ENCODE measurements around the gene LMF1.

The LMF1 gene

DNA sequence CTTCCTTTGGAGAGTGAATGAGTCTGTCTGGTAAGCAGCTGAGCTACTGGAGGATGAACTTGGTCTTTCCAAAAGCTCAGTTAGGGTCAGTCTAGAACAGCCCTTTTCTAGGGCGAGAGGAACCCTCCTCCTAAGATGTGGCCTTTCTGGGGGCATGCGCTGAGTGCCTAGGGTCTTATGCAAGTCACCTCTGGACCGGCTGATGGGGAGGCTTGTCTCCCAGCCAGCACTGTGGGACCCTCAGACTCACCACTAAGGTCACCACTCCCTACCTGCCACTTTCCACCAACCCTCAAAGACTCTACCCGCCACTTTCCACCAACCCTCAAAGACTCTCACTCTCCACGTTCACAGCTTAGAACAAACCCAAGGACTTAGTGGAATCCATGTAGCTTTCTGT lies 26.8 kb downstream of the LMF1 start:
- Histone ChIP-seq H3K79me2 (ENCODE audit: control insufficient read depth, low read length) (no peaks in the 10 kb centered on the region), H3K9me2 (replicated peaks; ENCODE audit: control insufficient read depth, low read length) (no peaks in the 10 kb centered on the region), H3K4me3 (ENCODE audit: low read length) (no peak overlapping the region), H3K4me1 (ENCODE audit: control insufficient read depth, low read length) (peaks cover 4% of the 10 kb centered on the region; the same call in 1 of the 2 replicates), H3K36me3 (ENCODE audit: control insufficient read depth, low read length) (peaks cover 17% of the 10 kb centered on the region), H3K4me2 (ENCODE audit: low read length) (no peak overlapping the region), H3K9me3 (ENCODE audit: control insufficient read depth, insufficient read depth, low read length) (peaks cover 22% of the 10 kb centered on the region), H4K20me1 (ENCODE audit: control insufficient read depth, insufficient read depth, low read depth, low read length) (no peaks in the 10 kb centered on the region), H3F3A (ENCODE audit: control insufficient read depth, insufficient read depth) (no peaks in the 10 kb centered on the region), H3K27ac (ENCODE audit: low read depth, low read length) (no peak overlapping the region), H3K27me3 (ENCODE audit: control insufficient read depth, low read length) (no peaks in the 10 kb centered on the region)
- TF ChIP-seq, protein P1, sequence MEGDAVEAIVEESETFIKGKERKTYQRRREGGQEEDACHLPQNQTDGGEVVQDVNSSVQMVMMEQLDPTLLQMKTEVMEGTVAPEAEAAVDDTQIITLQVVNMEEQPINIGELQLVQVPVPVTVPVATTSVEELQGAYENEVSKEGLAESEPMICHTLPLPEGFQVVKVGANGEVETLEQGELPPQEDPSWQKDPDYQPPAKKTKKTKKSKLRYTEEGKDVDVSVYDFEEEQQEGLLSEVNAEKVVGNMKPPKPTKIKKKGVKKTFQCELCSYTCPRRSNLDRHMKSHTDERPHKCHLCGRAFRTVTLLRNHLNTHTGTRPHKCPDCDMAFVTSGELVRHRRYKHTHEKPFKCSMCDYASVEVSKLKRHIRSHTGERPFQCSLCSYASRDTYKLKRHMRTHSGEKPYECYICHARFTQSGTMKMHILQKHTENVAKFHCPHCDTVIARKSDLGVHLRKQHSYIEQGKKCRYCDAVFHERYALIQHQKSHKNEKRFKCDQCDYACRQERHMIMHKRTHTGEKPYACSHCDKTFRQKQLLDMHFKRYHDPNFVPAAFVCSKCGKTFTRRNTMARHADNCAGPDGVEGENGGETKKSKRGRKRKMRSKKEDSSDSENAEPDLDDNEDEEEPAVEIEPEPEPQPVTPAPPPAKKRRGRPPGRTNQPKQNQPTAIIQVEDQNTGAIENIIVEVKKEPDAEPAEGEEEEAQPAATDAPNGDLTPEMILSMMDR (IDR thresholded peaks at IDR 0.05; ENCODE audit: low read depth, low read length, poor library complexity, severe bottlenecking): no peak
- no peak for TF ChIP-seq EZH2phosphoT487 (IDR thresholded peaks at IDR 0.05; ENCODE audit: borderline replicate concordance, low read length)

DNA sequence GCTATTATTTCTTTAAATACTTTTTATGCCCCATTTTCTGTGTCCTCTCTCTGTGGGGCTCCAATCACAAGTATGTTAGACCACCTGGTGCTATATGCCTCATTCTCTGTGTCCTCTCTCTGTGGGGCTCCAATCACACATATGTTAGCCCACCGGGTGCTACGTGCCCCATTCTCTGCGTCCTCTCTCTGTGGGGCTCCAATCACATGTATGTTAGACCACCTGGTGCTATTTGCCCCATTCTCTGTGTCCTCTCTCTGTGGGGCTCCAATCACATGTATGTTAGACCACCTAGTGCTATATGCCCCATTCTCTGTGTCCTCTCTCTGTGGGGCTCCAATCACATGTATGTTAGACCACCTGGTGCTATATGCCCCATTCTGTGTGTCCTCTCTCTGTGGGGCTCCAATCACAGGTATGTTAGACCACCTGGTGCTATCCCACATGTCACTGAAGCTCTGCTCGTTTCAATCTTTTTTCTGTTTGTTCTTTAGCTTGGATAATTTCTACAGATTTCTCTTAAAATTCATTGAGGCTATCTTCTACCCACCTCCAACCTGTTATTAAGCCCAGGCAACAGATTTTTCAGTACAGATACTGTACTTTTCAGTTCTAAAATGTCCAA lies 28.2 kb downstream of the LMF1 start:
- peaks cover 17% of the 10 kb centered on the region for H3K36me3 ChIP-seq (ENCODE audit: control insufficient read depth, low read length)

DNA sequence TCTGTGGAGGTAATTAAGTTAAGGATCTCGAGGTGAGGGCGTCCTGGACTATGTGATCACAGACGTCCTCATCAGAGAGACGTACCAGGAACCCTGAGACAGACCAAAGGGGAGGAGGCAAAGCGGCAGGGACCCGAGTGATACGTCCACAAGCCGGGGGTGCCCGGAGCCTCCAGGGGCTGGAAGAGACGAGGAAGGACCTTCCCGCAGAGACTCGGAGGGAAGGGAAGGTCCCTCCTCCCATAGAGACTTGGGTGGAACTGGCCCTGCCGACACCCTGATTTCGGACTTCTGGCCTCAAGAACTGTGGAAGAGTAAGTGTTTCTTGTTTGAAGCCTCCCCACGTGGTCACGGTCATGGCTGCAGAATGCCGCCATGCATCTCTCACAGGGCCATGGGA lies 30.8 kb downstream of the LMF1 start:
- H4K20me1 ChIP-seq (ENCODE audit: control insufficient read depth, insufficient read depth, low read depth, low read length): no peaks in the 10 kb centered on the region
- H3K79me2 ChIP-seq (ENCODE audit: control insufficient read depth, low read length): no peaks in the 10 kb centered on the region
- no peaks in the 10 kb centered on the region for H3K9me2 ChIP-seq (replicated peaks; ENCODE audit: control insufficient read depth, low read length)
- H3K4me2 ChIP-seq (ENCODE audit: low read length): no peak overlapping the region
- no peak overlapping the region for H3K4me3 ChIP-seq (ENCODE audit: low read length)
- H3K27ac ChIP-seq (ENCODE audit: low read depth, low read length): no peak overlapping the region
- H3K9me3 ChIP-seq (ENCODE audit: control insufficient read depth, insufficient read depth, low read length): peaks cover 22% of the 10 kb centered on the region
- H3K4me1 ChIP-seq (ENCODE audit: control insufficient read depth, low read length): peaks cover 4% of the 10 kb centered on the region; the same call in 1 of the 2 replicates
- no peaks in the 10 kb centered on the region for H3K27me3 ChIP-seq (ENCODE audit: control insufficient read depth, low read length)
- H3K36me3 ChIP-seq (ENCODE audit: control insufficient read depth, low read length): peaks cover 8% of the 10 kb centered on the region
- TF ChIP-seq, protein P1 (IDR thresholded peaks at IDR 0.05; ENCODE audit: low read depth, low read length, poor library complexity, severe bottlenecking): no peak
- TF ChIP-seq EZH2phosphoT487 (IDR thresholded peaks at IDR 0.05; ENCODE audit: borderline replicate concordance, low read length): no peak
- H3F3A ChIP-seq (ENCODE audit: control insufficient read depth, insufficient read depth): no peaks in the 10 kb centered on the region

More for the DNA sequence above, 28.2 kb downstream of the LMF1 start:
- Histone ChIP-seq H3K4me1 (ENCODE audit: control insufficient read depth, low read length) (peaks cover 4% of the 10 kb centered on the region; the same call in 1 of the 2 replicates), H3K4me2 (ENCODE audit: low read length) (no peak overlapping the region), H3F3A (ENCODE audit: control insufficient read depth, insufficient read depth) (no peaks in the 10 kb centered on the region), H3K27ac (ENCODE audit: low read depth, low read length) (no peak overlapping the region), H3K27me3 (ENCODE audit: control insufficient read depth, low read length) (no peaks in the 10 kb centered on the region), H3K79me2 (ENCODE audit: control insufficient read depth, low read length) (no peaks in the 10 kb centered on the region), H3K9me3 (ENCODE audit: control insufficient read depth, insufficient read depth, low read length) (peaks cover 22% of the 10 kb centered on the region), H3K4me3 (ENCODE audit: low read length) (no peak overlapping the region), H3K9me2 (replicated peaks; ENCODE audit: control insufficient read depth, low read length) (no peaks in the 10 kb centered on the region), H4K20me1 (ENCODE audit: control insufficient read depth, insufficient read depth, low read depth, low read length) (no peaks in the 10 kb centered on the region)
- no peak for TF ChIP-seq EZH2phosphoT487 (IDR thresholded peaks at IDR 0.05; ENCODE audit: borderline replicate concordance, low read length)
- TF ChIP-seq, protein P1 (IDR thresholded peaks at IDR 0.05; ENCODE audit: low read depth, low read length, poor library complexity, severe bottlenecking): no peak

Measured in DOHH2 (cell line).